DMS79 treated with DMSO at 0.1 percent for 48 hours (cell line): ENCODE measurements around the gene FAM8A1.
"Not testable (repeated sequence)": the region's sequence is repeated elsewhere in the genome, so short reads cannot be mapped to it uniquely, and the experiment has no call there.

ENCODE experiments used
- DNase-seq: peaks from one replicate; lab custom pipeline; 2025; lab: John Stamatoyannopoulos, UW

FAM8A1 gene

GRCh38 chr6:17599877-17600526 is at the start of gene FAM8A1:
Gene FAM8A1, plus strand, starts transcription at chr6:17600302. Its CDS starts 108 bp downstream, at chr6:17600410.
- peak; percentile 73 for DNase-seq

DNA sequence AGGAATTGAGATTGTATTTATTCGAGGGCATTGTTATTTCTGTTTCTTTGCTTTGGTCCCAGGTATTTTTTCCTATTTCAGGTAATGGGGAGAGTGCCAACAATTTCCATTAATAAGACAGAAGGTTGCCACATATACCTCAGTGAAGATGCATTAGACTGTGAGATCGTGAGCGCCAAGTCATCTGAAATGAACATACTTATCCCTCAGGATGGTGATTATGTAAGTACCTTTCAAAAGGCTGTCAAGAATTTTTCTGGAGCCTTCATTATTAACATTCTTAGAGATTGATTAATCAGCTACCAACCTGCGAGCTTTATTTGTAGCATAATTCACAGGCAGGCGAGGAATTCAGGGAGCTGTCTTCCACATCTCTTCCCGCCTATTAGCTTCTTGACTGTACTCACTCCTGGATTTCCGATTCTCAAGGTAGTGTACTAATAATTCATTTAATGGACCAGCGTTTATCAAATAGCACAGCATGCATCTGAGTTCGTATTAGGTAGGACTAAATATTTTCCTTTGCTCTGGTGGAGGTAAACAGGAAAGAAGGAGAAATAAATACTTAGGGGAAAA is 48.6 kb upstream of the FAM8A1 start:
- DNase-seq = no peak

DNA sequence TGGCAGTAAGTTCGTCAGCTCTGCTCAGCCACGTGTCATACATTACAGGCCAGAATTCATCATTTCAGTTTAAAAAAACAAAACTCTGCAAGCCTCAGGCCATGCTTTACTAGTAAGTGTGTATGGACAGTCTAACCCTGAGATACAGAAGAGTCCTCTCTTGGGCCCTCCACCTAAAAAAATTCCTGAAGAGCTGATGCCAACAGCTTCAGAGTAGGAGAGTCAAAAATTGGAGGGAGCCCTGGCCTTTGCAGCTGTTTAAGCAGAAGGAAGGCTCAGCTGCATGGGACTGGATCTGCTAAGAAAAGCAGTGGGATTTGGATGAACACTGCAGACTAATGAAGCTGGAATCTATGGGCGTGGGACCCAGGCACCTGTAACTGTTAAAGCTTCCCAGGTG is 47.2 kb upstream of the FAM8A1 start:
- no peak for DNase-seq

- no peak for DNase-seq
Measured at GRCh38 chr6:17556014-17556413, 44.1 kb upstream of the FAM8A1 start.

GRCh38 chr6:17562636-17563035 is 37.5 kb upstream of the FAM8A1 start:
- DNase-seq = no peak

GRCh38 chr6:17565399-17565798 is 34.7 kb upstream of the FAM8A1 start:
- DNase-seq = no peak

DNA sequence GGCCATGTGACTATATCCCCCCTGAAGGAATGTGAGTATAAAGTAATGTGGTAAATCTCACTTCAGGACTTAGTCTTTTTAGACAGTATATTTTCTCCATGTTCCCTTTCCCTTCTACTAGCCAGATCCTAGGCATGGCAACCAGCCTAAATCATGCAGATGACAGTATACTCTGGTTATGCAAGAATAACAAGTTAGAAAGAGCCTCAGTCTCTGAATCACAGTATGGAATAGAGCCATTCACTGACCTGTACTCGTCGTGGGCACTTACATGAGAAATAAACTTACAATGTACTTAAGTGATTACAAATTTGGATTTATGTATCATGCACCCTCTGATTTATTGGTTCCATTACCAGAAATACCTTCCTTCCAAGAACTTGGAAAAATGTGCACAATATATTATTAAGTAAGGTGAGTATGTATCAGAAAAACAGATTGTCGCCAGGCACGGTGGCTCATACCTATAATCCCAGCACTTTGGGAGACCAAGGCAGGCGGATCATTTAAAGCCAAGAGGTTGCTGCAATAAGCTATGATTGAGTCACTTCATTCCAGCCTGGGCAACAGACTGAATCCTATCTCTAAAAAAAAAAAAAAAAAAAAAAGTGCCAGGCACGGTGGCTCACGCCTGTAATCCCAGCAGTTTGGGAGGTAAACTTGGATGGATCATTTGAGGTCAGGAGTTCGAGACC is 25.1 kb upstream of the FAM8A1 start:
- DNase-seq = no peak

- no peak for DNase-seq
Measured at GRCh38 chr6:17577059-17577458, 23.0 kb upstream of the FAM8A1 start.

- no peak for DNase-seq
Measured at GRCh38 chr6:17580518-17581048, 19.5 kb upstream of the FAM8A1 start.

- not testable (repeated sequence) for DNase-seq
Measured at GRCh38 chr6:17581282-17581681, 18.8 kb upstream of the FAM8A1 start.

- DNase-seq = no peak
Measured at GRCh38 chr6:17583811-17584210, 16.3 kb upstream of the FAM8A1 start.

- DNase-seq = peak; percentile 60
Measured at GRCh38 chr6:17584241-17584803, 15.8 kb upstream of the FAM8A1 start.

DNA sequence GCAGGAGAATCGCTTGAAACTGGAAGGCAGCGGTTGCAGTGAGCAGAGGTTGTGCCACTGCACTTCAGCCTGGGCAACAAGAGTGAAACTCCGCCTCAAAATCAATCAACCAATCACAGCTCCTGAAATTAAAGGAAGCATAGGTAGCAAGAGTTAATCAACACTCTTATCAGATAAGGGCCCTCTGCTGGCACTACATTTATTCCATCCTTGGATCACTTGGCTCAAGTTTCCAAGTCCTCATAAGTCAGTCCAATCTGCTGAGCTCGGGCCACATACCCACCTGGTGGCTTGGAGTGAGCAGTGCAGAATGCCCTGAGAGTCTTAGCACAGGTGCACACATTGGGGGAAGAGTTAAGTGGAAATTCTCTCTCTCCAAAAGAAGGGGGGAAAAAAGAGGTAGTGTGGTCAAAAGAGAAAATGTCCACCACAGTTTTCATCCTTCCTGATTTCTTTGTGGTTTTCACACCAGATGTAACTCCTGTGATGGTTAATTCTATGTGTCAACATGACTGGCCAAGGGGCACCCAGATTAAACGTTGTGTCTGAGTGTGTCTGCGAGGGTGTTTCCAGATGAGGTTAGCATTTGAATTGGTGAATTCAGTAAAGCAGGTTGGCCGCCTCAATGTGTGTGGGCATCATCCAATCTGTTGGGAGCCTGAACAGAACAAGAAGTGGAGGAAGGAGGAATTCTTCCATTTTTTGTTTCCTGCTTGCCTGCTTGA is 14.2 kb upstream of the FAM8A1 start:
- DNase-seq = no peak

DNA sequence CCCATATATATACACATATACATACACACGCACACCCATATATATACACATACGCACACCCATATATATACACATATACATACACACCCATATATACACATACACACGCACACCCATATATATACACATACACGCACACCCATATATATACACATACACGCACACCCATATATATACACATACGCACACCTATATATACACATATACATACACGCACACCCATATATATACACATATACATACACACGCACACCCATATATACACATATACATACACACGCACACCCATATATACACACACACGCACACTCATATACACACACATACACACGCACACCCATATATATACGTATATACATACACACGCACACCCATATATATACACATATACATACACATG is 13.5 kb upstream of the FAM8A1 start:
- not testable (repeated sequence) for DNase-seq

GRCh38 chr6:17588011-17588410 is 12.1 kb upstream of the FAM8A1 start:
- DNase-seq = no peak

DNA sequence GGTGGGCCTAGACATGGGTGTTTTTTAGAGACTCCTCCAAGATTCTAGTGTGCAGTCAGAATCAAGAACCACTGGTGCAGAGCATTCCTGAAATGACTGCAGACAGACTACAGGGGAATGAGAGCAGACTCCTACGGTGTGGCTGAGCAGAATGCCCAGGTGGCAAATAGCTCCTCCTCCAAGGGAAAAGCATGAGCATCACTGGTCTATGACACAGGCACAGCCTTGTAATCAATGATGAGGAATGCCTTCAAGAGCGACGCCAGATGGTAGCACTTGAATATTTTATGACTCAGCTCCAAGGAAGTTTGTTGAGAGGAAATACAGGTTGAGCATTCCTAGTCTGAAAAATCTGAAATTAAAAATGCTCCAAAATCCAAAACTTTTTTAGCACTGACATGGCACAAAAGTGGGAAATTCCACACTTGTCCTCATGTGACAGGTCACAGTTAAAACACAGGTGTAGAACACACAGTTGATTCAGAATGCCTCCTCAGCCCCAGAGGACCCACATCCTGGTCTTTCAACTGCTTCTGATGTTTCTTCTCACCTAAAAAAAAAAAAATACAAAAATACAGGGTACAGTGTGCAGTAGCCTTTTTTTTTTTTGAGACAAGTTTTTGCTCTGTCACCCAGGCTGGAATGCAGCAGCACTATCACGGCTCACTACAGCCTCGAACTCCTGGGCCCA is 10.6 kb upstream of the FAM8A1 start:
- DNase-seq = peak; percentile 56

DNA sequence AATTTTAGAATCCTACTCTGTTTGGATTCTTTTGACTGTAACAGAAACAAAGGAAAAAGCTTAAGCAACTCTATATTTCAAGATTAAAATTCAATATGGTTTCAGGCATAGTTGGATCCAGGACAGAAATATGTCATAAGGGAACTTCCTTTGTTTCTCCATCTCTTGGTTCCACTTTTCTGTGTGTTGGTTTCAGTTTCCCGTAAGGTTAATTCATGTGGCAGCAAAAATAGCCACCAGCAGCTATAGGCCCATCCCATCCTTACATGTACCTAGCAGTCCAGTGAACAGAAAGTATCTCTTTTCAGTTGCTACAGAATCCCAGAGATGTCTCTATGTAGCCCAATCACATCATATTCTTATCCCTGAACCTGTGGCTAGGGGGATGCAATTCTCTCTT is 8.8 kb upstream of the FAM8A1 start:
- DNase-seq = no peak

GRCh38 chr6:17593246-17593645 is 6.9 kb upstream of the FAM8A1 start:
- DNase-seq = no peak

- DNase-seq = no peak
Measured at GRCh38 chr6:17596085-17596484, 4.0 kb upstream of the FAM8A1 start.

GRCh38 chr6:17600527-17601385 is 654 bp downstream of the FAM8A1 start:
- peak; percentile 14 for DNase-seq

- DNase-seq = peak; percentile 14
Measured at GRCh38 chr6:17601386-17601703, 1.2 kb downstream of the FAM8A1 start.
